Astrocyte (in vitro differentiated cells and primary cell): ENCODE measurements around the gene GPR21. TPM values are rescaled to one million over a fixed set of nuclear protein-coding genes. Genes with fewer than 3 reads are reported as not detected.

Experiments
- DNase-seq: peaks from one replicate; pipeline ENCODE4 v3.0.0-alpha.2; 2010; ENCODE audit warnings: low read depth
- FAIRE-seq: peaks from 2 replicates; lab custom pipeline; 2011; peaks lifted over from hg19 to GRCh38; lab: Jason Lieb, UNC
- H2AFZ ChIP-seq: 2 replicates; pipeline ENCODE4 v1.6.0; 2012; ENCODE audit warnings: low read depth, low read length, inconsistent platforms
- H3K27ac ChIP-seq: 2 replicates; pipeline ENCODE4 v1.5.1; 2011; ENCODE audit warnings: low read depth, low read length, inconsistent platforms
- H3K27me3 ChIP-seq: 2 replicates; pipeline ENCODE4 v1.6.0; 2011; ENCODE audit warnings: low read length, inconsistent platforms; ENCODE audit not compliant: insufficient read depth
- H3K36me3 ChIP-seq: 2 replicates; pipeline ENCODE4 v1.5.1; 2011; ENCODE audit warnings: low read length, inconsistent platforms; ENCODE audit not compliant: insufficient read depth
- H3K4me1 ChIP-seq: 2 replicates; pipeline ENCODE4 v1.5.1; 2011; ENCODE audit warnings: low read length, inconsistent platforms; ENCODE audit not compliant: insufficient read depth
- H3K4me2 ChIP-seq: 2 replicates; pipeline ENCODE4 v1.6.0; 2012; ENCODE audit warnings: low read length, inconsistent platforms
- H3K4me3 ChIP-seq: 2 replicates; pipeline ENCODE4 v1.5.1; 2011; ENCODE audit warnings: low read depth, mild to moderate bottlenecking, low read length, inconsistent platforms; ENCODE audit not compliant: insufficient read depth
- H3K79me2 ChIP-seq: 2 replicates; pipeline ENCODE4 v1.6.0; 2012; ENCODE audit warnings: mild to moderate bottlenecking, low read length, inconsistent platforms; ENCODE audit not compliant: insufficient read depth
- H3K9ac ChIP-seq: 2 replicates; pipeline ENCODE4 v1.6.0; 2012; ENCODE audit warnings: mild to moderate bottlenecking, low read length, inconsistent platforms
- H3K9me3 ChIP-seq: 2 replicates; pipeline ENCODE4 v1.5.1; 2012; ENCODE audit warnings: low read depth, mild to moderate bottlenecking, low read length, inconsistent platforms; ENCODE audit not compliant: insufficient read depth
- H4K20me1 ChIP-seq: 2 replicates; pipeline ENCODE4 v1.6.0; 2012; ENCODE audit warnings: low read length, inconsistent platforms; ENCODE audit not compliant: insufficient read depth
- H3K27ac Mint-ChIP-seq: one replicate; pipeline ENCODE4 v1.8.0; 2021; ENCODE audit warnings: mild to moderate bottlenecking, mixed read lengths; ENCODE audit not compliant: unreplicated experiment
- H3K27me3 Mint-ChIP-seq: one replicate; pipeline ENCODE4 v1.8.0; 2021; ENCODE audit warnings: low read depth, mixed read lengths; ENCODE audit not compliant: unreplicated experiment
- H3K36me3 Mint-ChIP-seq: one replicate; pipeline ENCODE4 v1.8.0; 2021; ENCODE audit warnings: low read depth, mixed read lengths; ENCODE audit not compliant: unreplicated experiment
- H3K4me1 Mint-ChIP-seq: one replicate; pipeline ENCODE4 v1.8.0; 2021; ENCODE audit warnings: low read depth, mixed read lengths; ENCODE audit not compliant: unreplicated experiment
- H3K4me3 Mint-ChIP-seq: one replicate; pipeline ENCODE4 v1.8.0; 2021; ENCODE audit warnings: mild to moderate bottlenecking, moderate library complexity, mixed read lengths; ENCODE audit not compliant: unreplicated experiment
- H3K9me3 Mint-ChIP-seq: one replicate; pipeline ENCODE4 v1.8.0; 2021; ENCODE audit warnings: mild to moderate bottlenecking, mixed read lengths; ENCODE audit not compliant: unreplicated experiment
- EZH2 ChIP-seq: IDR thresholded peaks from 2 replicates; pipeline ENCODE4 v1.6.1; 2012; ENCODE audit warnings: mild to moderate bottlenecking, low read length, inconsistent platforms; ENCODE audit not compliant: insufficient read depth
- total RNA-seq: library from RNA; stranded (reverse); gene quantifications from 2 replicates; pipeline ENCODE4 v1.2.1, GENCODE V29; 2021
- TF ChIP-seq, protein P1 (sequence below): IDR thresholded peaks from 2 replicates; pipeline ENCODE4 v1.5.1; 2011; ENCODE audit warnings: low read depth, mild to moderate bottlenecking, inconsistent platforms, low read length, moderate library complexity; ENCODE audit not compliant: insufficient read depth

The GPR21 gene
- total RNA-seq, 1 donor from 2014 or later = 1.6 TPM

DNA sequence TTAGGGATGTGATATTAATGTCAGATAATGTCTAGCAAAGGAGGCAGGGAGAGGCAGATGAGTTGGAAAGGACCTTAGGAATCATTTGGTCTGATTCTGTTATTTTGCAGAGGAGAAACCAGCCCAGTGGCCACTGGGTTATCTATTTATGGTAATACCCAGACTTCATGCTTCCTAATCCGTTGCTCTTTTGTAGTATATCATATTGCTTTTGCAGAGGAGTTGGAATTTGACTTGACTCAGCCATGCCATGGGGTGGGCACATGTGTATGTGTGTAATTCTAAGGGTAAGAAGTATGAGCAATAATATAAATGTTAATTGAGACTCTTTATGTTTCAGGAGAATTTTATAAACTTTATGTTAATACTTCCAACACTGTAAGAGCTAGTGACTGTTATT, 7.3 kb downstream of the GPR21 start:
- Mint-ChIP-seq H3K36me3 (peaks cover 7% of the 10 kb centered on the region), H3K27ac (no peak overlapping the region), H3K4me1 (peaks cover 29% of the 10 kb centered on the region)

DNA sequence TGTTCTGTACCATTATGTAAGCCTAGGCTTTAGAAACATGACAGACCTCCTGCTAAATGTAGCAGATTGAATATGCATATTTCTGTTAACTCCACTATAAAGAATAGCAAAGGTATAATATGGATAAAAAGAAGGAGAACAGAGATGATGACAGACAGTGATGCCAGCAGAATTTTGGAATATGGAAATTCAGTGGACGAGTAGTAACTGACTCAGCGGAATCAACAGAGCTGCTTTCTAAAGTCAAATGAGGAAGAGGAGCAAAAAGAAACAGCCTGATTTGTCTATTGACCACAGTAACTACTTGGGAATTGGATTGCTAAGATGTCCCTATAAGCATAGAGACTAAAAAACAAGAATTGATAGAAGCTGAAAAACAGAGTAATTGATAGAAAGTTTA, 8.0 kb downstream of the GPR21 start:
- Histone ChIP-seq H3K9ac (no peak overlapping the region), H3K4me3 (no peak overlapping the region), H2AFZ (no peak overlapping the region), H3K9me3 (no peaks in the 10 kb centered on the region), H3K27me3 (no peaks in the 10 kb centered on the region), H3K4me2 (no peak overlapping the region), H3K36me3 (peaks cover 2% of the 10 kb centered on the region), H3K27ac (no peak overlapping the region), H3K4me1 (no peaks in the 10 kb centered on the region), H3K79me2 (no peaks in the 10 kb centered on the region), H4K20me1 (no peaks in the 10 kb centered on the region)
- Mint-ChIP-seq H3K27me3 (no peaks in the 10 kb centered on the region), H3K4me1 (peaks cover 29% of the 10 kb centered on the region), H3K36me3 (peaks cover 7% of the 10 kb centered on the region), H3K4me3 (no peak overlapping the region), H3K9me3 (no peaks in the 10 kb centered on the region), H3K27ac (no peak overlapping the region)
- TF ChIP-seq, protein P1, sequence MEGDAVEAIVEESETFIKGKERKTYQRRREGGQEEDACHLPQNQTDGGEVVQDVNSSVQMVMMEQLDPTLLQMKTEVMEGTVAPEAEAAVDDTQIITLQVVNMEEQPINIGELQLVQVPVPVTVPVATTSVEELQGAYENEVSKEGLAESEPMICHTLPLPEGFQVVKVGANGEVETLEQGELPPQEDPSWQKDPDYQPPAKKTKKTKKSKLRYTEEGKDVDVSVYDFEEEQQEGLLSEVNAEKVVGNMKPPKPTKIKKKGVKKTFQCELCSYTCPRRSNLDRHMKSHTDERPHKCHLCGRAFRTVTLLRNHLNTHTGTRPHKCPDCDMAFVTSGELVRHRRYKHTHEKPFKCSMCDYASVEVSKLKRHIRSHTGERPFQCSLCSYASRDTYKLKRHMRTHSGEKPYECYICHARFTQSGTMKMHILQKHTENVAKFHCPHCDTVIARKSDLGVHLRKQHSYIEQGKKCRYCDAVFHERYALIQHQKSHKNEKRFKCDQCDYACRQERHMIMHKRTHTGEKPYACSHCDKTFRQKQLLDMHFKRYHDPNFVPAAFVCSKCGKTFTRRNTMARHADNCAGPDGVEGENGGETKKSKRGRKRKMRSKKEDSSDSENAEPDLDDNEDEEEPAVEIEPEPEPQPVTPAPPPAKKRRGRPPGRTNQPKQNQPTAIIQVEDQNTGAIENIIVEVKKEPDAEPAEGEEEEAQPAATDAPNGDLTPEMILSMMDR = no peak
- TF ChIP-seq EZH2 = no peak
- no peak for DNase-seq
- FAIRE-seq = no peak

More for the DNA sequence above, 7.3 kb downstream of the GPR21 start:
- no peaks in the 10 kb centered on the region for H3K4me1 ChIP-seq
- H3K36me3 ChIP-seq = peaks cover 2% of the 10 kb centered on the region
- H3K4me2 ChIP-seq = no peak overlapping the region
- no peaks in the 10 kb centered on the region for H3K9me3 Mint-ChIP-seq
- no peak for FAIRE-seq
- no peak overlapping the region for H3K9ac ChIP-seq
- no peak overlapping the region for H2AFZ ChIP-seq
- H3K4me3 Mint-ChIP-seq = no peak overlapping the region
- H3K27ac ChIP-seq = no peak overlapping the region
- no peaks in the 10 kb centered on the region for H3K79me2 ChIP-seq
- no peaks in the 10 kb centered on the region for H3K27me3 ChIP-seq
- no peaks in the 10 kb centered on the region for H3K27me3 Mint-ChIP-seq
- no peaks in the 10 kb centered on the region for H3K9me3 ChIP-seq
- H4K20me1 ChIP-seq = no peaks in the 10 kb centered on the region
- H3K4me3 ChIP-seq = no peak overlapping the region
- no peak for TF ChIP-seq EZH2
- TF ChIP-seq, protein P1 = no peak
- no peak for DNase-seq

DNA sequence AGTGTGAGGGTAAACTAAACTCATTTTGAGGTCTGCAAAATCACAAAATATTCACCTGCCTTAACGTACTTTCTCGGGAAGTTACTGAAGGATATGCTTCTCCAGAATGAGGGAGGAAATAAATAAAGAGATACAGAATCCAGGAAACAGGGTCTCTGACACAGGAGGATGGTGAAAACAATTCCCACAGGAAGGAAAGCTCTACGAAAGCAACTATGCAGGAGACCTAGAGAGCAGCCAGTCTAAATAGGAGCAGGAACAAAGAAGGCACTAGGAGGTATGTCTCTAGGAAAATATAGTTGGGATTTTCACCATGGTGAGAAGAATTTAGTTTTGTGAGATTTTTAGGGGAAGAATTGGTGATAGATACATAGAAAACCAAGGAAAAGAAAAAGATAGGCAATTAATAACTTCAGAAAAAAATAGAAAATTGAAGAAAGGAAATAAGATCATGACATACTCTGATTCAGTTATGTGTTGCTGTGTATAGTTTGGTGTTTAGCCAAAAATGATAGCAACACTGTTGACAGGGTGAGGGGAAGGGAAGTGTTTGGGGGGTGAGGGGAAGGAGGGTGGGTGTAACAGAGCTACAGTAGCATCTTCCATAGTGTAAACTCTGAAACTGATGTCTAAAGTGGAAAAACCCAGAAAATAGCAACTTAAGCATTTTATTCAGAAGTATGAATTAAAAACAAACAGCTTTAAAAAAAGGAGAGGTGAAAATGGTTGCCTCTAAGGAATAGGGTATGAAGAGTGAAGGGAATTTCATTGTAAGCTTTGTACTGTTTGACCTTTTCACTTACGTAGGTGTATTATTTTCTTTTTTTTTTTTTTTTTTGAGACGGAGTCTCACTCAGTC, 9.8 kb downstream of the GPR21 start:
- Mint-ChIP-seq H3K36me3 (peaks cover 7% of the 10 kb centered on the region), H3K4me3 (no peak overlapping the region), H3K27ac (peak overlapping the region; percentile 42), H3K27me3 (no peaks in the 10 kb centered on the region), H3K4me1 (peaks cover 27% of the 10 kb centered on the region), H3K9me3 (no peaks in the 10 kb centered on the region)
- Histone ChIP-seq H2AFZ (no peak overlapping the region), H3K4me3 (no peak overlapping the region), H3K36me3 (peaks cover 2% of the 10 kb centered on the region), H3K79me2 (no peaks in the 10 kb centered on the region), H3K27me3 (no peaks in the 10 kb centered on the region), H3K4me2 (no peak overlapping the region), H3K27ac (no peak overlapping the region), H3K9ac (no peak overlapping the region), H3K4me1 (no peaks in the 10 kb centered on the region), H3K9me3 (no peaks in the 10 kb centered on the region), H4K20me1 (no peaks in the 10 kb centered on the region)
- DNase-seq = no peak
- TF ChIP-seq EZH2 = no peak
- TF ChIP-seq, protein P1 = no peak
- FAIRE-seq = no peak
